GM19328 (cell line): ENCODE results near the gene FFAR3.
"Not testable (repeated sequence)": the region's sequence is repeated elsewhere in the genome, so short reads cannot be mapped to it uniquely, and the experiment has no call there.

Source experiments
- ATAC-seq: cut with Tn5 transposase; IDR thresholded peaks from one replicate; pipeline ENCODE4 v1.9.1; 2021; ENCODE audit warnings: mild to moderate bottlenecking, moderate library complexity; ENCODE audit not compliant: unreplicated experiment

The FFAR3 gene

DNA sequence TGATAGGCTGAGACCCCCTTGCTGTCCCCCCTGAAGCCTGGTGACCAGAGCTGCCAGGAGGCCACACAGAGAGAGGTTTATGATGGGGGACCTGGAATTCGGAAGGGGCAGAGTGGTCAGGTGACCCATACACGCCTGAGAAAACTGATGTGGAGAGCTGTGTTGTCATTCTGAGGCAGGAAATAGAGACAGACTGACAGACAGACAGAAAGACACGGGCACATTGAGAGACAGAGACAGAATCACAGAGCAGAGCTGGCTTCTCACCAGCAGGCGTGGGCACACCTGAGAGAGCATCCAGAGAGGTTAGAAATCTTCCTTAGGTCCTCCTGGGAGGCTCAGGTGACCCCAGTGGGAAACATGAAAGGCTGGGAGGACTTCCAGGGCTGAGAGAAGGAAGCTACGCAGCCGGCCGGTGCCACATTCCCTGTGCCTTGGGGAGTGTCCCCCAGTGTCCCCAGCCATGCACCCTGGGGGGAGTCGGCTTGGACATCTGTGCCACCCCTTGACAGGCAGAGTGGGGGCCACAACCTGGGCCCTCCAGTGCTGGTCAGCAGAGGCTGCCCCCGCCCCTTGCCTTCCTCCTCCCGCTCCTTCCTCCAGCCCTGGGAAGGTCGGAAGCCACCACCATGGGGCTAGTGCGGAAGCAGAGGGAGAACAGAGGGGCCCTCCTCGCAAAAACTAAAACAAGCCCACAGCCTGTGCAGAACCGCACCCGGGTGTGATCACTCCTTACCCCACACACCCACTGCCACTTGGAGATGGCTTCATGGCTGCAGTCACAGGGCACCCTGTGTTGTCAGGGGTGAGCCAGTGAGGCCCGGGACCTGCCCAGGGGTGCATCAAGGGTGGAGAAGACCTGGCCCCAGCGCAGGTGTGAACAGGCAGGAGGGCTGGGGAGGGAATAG lies 8.4 kb upstream of the FFAR3 start:
- ATAC-seq = no peak

- no peak for ATAC-seq
These were observed 7.7 kb upstream of the FFAR3 start for GRCh38 chr19:35350591-35350990.

DNA sequence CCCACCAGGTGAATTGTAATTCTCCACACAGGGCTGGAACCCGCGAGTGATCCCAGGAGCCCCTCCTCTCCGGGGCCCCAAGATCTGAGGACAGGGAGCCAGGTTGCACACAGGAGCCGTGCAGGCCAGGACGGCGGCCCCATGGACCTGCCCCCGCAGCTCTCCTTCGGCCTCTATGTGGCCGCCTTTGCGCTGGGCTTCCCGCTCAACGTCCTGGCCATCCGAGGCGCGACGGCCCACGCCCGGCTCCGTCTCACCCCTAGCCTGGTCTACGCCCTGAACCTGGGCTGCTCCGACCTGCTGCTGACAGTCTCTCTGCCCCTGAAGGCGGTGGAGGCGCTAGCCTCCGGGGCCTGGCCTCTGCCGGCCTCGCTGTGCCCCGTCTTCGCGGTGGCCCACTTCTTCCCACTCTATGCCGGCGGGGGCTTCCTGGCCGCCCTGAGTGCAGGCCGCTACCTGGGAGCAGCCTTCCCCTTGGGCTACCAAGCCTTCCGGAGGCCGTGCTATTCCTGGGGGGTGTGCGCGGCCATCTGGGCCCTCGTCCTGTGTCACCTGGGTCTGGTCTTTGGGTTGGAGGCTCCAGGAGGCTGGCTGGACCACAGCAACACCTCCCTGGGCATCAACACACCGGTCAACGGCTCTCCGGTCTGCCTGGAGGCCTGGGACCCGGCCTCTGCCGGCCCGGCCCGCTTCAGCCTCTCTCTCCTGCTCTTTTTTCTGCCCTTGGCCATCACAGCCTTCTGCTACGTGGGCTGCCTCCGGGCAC lies 6.7 kb upstream of the FFAR3 start:
- no peak for ATAC-seq

GRCh38 chr19:35352177-35352447 lies 6.1 kb upstream of the FFAR3 start:
- ATAC-seq = no peak

GRCh38 chr19:35352448-35353304 lies 5.6 kb upstream of the FFAR3 start:
- no peak for ATAC-seq

DNA sequence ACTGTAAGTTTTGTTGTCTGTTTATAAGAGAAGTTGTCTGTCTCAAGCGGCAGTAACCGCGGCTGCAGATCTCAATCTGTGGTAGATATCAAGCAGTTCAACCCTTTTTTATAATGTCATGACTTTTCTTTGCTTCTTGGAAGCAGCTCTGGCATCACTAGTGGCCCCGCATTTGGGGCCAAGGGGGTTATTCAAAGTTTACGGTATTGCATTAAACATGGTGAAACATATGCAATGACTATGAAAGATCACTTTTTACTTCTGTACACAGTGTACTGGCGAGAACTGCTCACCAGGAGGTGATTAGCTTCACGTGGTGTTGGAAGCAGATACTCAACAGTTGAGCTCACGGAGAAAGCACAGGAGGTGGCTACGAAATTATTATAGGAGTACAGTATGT lies 4.6 kb upstream of the FFAR3 start:
- no peak for ATAC-seq

DNA sequence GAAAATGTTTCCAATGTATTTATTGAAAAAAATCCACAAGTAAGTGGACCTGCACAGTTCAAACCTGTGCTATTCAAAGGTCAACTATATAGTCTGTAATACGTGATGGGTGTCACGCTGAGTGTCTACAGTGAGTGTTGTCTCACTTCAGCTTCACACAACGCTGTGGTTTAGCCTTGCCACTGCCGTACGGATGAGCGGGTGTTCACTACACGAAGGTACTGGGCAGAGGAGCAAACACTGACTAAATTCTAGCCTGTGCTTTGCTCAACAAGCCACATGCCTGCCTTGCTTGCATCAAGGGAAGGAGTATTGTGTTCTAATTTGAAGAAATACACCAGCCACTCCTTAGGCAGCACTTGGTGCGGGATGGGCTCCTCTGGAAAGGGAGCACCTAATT lies 3.4 kb upstream of the FFAR3 start:
- no peak for ATAC-seq

DNA sequence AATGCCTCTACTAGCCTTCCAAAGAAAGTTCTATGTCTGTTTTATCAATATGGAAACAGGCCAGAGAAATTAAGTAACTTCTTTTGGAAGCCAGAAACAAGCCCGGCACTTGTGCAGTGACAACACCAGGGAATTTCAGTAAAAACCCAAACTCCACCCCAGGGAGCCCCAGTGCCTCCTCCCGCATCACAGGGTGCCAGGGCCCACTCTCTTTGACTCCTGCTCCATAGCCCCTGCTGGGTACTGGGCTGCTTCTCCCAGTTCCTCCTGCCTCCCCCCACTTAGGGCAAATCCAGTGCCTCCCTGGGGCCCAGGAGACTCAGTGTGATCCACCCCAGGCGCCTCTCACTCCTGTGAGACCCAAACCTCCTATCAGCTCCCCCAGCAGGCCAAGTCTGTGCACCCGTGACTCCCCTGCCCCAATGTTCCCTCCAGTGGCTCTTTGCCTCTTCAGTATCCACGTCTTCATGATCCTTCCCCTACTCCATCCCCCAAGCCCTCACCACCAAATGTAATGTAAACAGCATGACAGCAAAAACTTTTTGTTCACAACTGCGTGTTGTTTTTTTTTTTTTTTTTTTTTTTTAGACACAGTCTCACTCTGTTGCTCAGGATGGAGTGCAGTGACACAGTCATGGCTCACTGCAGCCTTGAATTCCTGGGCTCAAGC lies 2.3 kb upstream of the FFAR3 start:
- no peak for ATAC-seq

DNA sequence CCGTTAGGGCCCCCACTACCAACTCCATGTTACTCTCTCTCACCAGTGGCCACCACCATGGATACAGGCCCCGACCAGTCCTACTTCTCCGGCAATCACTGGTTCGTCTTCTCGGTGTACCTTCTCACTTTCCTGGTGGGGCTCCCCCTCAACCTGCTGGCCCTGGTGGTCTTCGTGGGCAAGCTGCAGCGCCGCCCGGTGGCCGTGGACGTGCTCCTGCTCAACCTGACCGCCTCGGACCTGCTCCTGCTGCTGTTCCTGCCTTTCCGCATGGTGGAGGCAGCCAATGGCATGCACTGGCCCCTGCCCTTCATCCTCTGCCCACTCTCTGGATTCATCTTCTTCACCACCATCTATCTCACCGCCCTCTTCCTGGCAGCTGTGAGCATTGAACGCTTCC lies 574 bp downstream of the FFAR3 start:
- ATAC-seq = not testable (repeated sequence)

DNA sequence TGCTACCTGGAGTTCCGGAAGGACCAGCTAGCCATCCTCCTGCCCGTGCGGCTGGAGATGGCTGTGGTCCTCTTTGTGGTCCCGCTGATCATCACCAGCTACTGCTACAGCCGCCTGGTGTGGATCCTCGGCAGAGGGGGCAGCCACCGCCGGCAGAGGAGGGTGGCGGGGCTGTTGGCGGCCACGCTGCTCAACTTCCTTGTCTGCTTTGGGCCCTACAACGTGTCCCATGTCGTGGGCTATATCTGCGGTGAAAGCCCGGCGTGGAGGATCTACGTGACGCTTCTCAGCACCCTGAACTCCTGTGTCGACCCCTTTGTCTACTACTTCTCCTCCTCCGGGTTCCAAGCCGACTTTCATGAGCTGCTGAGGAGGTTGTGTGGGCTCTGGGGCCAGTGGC lies 1.1 kb downstream of the FFAR3 start:
- not testable (repeated sequence) for ATAC-seq

- not testable (repeated sequence) for ATAC-seq
These were observed 1.8 kb downstream of the FFAR3 start for GRCh38 chr19:35360081-35360480.

GRCh38 chr19:35360880-35361420 lies 2.7 kb downstream of the FFAR3 start:
- ATAC-seq = no peak

DNA sequence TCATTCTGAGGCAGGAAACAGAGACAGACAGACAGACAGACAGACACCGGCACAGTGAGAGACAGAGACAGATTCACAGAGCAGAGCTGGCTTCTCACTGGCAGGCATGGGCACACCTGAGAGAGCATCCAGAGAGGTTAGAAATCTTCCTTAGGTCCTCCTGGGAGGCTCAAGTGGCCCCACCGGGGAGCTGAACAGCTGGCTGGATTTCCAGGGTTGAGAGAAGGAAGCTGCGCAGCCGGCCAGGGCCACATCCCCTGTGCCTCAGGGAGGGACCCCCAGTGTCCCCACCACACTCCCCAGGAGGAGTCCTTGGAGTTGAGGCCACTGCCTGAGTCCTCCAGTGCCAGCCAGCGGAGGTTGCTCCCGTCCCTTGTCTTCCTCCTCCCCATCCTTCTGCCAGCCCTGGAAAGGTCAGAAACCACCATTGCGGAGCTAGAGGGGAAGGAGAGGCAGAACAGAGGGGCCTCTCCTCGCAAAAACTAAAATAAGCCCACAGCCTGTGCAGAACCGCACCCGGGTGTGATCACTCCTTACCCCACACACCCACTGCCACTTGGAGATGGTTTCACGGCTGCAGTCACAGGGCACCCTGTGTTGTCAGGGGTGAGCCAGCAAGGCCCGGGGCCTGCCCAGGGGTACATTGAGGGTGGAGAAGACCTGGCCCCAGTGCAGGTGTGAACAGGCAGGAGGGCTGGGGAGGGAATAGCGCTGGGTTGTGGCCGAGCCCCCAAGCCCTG lies 4.2 kb downstream of the FFAR3 start:
- no peak for ATAC-seq

DNA sequence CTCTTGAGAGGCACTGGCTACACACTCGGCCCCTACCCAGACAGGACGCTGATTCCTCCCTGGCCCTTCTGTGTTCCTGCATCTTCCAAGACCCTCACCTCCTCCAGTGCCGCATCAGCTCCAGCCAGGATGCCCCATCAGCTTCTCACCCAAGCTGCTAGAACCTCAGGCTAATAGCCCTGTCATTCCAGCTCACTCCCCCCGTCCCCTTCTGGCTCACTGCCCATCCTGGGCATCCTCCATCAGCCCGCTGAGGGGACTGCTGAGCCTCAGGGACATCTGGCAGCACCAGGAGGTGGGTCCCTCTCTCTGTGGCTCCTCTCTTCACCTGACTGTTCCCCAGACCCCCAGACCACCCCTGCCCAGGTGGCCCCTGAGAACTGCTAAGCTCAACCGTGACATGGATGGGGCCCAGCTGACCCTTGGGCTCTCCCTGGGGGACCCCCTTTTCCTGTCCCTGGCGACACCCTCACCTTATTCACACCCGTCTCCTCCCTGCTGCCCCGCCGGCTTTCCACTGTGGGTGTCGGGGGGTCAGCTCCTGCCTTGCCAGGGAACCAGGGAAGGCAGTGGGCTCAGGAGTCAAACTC lies 4.8 kb downstream of the FFAR3 start:
- ATAC-seq = no peak

DNA sequence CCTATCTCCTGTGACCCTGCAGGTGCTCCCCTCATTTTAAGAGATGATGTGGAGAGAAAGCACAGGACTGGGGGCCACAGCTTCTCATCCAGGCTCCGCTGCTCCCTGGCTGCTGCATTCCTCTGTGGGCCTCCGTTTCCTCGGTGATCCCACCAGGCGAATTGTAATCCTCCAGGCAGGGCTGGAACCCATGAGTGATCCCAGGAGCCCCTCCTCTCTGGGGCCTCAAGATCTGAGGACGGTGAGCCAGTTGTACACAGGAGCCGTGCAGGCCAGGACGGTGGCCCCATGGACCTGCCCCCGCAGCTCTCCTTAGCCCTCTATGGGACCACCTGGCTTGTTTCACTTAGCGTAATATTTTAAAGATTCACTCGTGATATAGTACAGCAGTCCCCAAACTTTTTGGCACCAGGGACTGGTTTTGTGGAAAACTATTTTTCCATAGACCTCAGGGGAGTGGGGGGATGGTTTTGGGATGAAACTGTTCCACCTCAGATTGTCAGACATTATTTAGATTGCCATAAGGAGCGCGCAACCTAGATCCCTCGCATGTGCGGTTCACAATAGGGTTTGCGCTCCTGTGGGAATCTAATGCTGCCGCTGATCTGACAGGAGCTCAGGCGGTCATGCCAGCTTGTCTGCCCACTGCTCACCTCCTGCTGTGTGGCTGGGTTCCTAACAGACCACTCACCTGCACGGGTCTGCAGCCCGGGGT lies 5.6 kb downstream of the FFAR3 start:
- ATAC-seq = no peak

DNA sequence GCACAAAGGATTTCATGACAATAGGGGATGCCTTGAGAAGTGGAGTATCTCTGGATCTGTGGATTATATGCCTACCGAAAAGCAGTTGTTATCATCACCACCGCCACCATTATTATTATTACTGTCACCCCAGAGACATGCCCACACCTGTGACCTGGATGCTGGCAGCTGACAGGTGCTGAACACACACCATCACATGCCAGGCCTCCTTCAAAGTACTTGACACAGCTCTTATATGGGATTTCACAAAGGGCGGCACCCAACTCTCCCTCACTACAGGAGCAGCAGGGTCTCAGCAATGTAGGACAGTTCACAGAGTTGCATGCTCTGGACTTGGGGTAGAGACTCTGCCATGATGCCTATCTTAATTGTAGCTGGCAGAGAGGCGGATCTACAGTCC lies 7.0 kb downstream of the FFAR3 start:
- ATAC-seq = no peak

DNA sequence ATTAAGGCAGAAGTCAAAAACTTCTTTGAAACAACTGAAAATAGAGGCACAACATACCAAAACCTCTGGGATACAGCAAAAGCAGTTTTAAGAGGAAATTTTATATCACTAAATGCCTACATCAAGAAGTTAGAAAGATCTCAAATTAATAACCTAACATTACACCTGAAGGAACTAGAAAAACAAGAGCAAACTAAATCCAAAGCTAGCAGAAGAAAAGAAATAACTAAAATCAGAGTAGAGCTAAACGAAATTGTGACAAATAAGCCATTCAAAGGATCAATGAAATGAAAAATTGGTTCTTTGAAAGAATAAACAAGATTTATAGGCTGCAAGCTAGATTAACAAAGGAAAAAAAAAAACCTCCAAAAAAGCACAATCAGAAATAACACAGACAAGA lies 10.1 kb downstream of the FFAR3 start:
- ATAC-seq = no peak

- no peak for ATAC-seq
These were observed 11.3 kb downstream of the FFAR3 start for GRCh38 chr19:35369522-35369921.

DNA sequence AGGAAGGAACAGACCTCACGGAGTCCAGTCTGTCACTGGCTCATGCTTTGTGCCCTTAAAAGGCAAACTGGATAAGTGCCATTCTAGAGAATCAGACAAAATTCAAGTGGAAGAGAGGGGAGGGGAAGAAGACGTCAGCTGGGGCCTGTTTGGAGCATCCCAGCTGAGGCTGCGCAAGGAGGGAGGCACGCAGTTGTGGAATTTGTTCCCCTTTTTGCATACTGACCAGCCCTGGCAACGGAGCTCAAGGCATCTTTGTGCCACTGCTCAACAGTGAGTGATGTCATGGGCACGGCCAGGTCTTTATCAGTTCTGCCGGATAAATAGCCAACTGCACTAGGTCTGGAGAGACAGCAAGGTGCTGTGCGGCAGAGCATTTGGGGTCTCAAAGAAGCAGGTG lies 12.5 kb downstream of the FFAR3 start, which contains the start of gene GPR42:
TSS of gene GPR42 (plus strand) at position 347 of the 400 bp plus-strand sequence. CDS start 292 bp downstream, outside the sequence.
- ATAC-seq = no peak
